ENCODE results near the gene C1QTNF8.
A peak's percentile ranks its signal among the peaks of the same experiment; 100 is the strongest.

C1QTNF8 gene

GRCh38 chr16:1078579-1079021 lies 17.4 kb downstream of the C1QTNF8 start:
- peak; percentile 91 for DNase-seq (ENCODE audit: low read depth, low spot score)

GRCh38 chr16:1077877-1078578 lies 18.0 kb downstream of the C1QTNF8 start:
- DNase-seq (ENCODE audit: low read depth, low spot score) = no peak

- DNase-seq (ENCODE audit: low read depth, low spot score) = no peak
Measured at GRCh38 chr16:1076801-1077576, 19.1 kb downstream of the C1QTNF8 start.

GRCh38 chr16:1075546-1075945 lies 20.5 kb downstream of the C1QTNF8 start:
- DNase-seq (ENCODE audit: low read depth, low spot score) = no peak

GRCh38 chr16:1074379-1074649 lies 21.7 kb downstream of the C1QTNF8 start:
- DNase-seq (ENCODE audit: low read depth, low spot score) = no peak

GRCh38 chr16:1073566-1074378 lies 22.3 kb downstream of the C1QTNF8 start:
- no peak for DNase-seq (ENCODE audit: low read depth, low spot score)

- no peak for DNase-seq (ENCODE audit: low read depth, low spot score)
Measured at GRCh38 chr16:1073262-1073558, 22.8 kb downstream of the C1QTNF8 start.

- DNase-seq (ENCODE audit: low read depth, low spot score) = no peak
Measured at GRCh38 chr16:1072526-1073261, 23.4 kb downstream of the C1QTNF8 start, which contains the start of gene SSTR5. SSTR5 (plus strand) TSS chr16:1072747; CDS start chr16:1078869, 6,122 bp downstream.

- DNase-seq (ENCODE audit: low read depth, low spot score) = no peak
Measured at GRCh38 chr16:1071561-1072225, 24.4 kb downstream of the C1QTNF8 start.

- DNase-seq (ENCODE audit: low read depth, low spot score) = no peak
Measured at GRCh38 chr16:1070864-1071408, 25.1 kb downstream of the C1QTNF8 start.

GRCh38 chr16:1070084-1070863 lies 25.8 kb downstream of the C1QTNF8 start:
- DNase-seq (ENCODE audit: low read depth, low spot score) = no peak

- no peak for DNase-seq (ENCODE audit: low read depth, low spot score)
Measured at GRCh38 chr16:1069154-1069553, 26.9 kb downstream of the C1QTNF8 start.

- no peak for DNase-seq (ENCODE audit: low read depth, low spot score)
Measured at GRCh38 chr16:1068451-1068850, 27.6 kb downstream of the C1QTNF8 start.

- no peak for DNase-seq (ENCODE audit: low read depth, low spot score)
Measured at GRCh38 chr16:1067629-1068028, 28.4 kb downstream of the C1QTNF8 start.

- DNase-seq (ENCODE audit: low read depth, low spot score) = no peak
Measured at GRCh38 chr16:1066584-1067172, 29.4 kb downstream of the C1QTNF8 start.

- DNase-seq (ENCODE audit: low read depth, low spot score) = no peak
Measured at GRCh38 chr16:1065469-1066128, 30.4 kb downstream of the C1QTNF8 start.

GRCh38 chr16:1063728-1064127 lies 32.3 kb downstream of the C1QTNF8 start:
- DNase-seq (ENCODE audit: low read depth, low spot score) = no peak

- no peak for DNase-seq (ENCODE audit: low read depth, low spot score)
Measured at GRCh38 chr16:1062895-1063294, 33.1 kb downstream of the C1QTNF8 start.

- no peak for DNase-seq (ENCODE audit: low read depth, low spot score)
Measured at GRCh38 chr16:1061769-1062505, 34.1 kb downstream of the C1QTNF8 start.

Measured in astrocyte of the hippocampus (primary cell).